NCI-H1105 treated with DMSO at 0.1 percent for 48 hours (cell line): ENCODE data around the gene CDH4.

ENCODE experiments used
- DNase-seq: peaks from one replicate; lab custom pipeline; 2025; lab: John Stamatoyannopoulos, UW

The CDH4 gene

GRCh38 chr20:61865353-61865752, 613.3 kb downstream of the CDH4 start:
- DNase-seq, result no peak

DNA sequence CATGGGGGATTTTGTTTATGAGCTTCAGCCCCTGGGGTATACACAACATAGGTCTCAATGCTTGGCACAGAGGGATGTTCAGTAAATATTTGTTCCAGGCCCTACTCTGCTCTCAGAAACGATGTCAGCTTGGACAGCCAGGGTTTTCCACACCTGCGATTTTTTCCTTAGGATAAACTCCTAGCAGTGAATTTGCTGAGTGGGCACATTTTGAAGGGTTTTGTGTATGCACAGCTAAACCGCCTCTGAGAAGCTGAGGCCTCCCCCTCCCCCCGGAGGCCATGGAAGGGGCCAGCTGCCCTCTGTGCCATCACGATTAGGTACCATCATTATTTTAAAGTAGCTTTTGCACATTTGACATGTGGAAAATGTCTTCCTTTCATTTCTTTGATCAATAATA, 614.1 kb downstream of the CDH4 start:
- DNase-seq, result no peak

DNA sequence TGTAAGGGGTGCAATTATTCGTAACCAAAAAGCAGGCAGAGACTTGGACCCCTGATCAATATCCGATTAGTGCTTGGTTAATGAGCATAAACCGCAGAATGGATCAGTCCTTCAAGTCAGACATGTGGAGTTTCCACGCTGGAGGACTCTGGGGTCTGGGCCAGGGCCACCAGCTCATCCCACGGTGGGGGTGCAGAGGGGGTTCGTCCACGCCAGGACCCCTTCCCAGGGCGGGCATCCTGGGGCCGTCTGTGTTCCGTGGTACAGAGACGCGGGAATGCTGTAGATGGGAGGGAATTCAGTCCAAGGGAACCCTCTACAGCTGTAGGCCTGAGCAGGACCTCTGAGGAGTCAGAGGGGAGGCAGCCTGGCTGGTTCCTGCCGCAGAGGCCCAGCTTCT, 615.9 kb downstream of the CDH4 start:
- no peak for DNase-seq

DNA sequence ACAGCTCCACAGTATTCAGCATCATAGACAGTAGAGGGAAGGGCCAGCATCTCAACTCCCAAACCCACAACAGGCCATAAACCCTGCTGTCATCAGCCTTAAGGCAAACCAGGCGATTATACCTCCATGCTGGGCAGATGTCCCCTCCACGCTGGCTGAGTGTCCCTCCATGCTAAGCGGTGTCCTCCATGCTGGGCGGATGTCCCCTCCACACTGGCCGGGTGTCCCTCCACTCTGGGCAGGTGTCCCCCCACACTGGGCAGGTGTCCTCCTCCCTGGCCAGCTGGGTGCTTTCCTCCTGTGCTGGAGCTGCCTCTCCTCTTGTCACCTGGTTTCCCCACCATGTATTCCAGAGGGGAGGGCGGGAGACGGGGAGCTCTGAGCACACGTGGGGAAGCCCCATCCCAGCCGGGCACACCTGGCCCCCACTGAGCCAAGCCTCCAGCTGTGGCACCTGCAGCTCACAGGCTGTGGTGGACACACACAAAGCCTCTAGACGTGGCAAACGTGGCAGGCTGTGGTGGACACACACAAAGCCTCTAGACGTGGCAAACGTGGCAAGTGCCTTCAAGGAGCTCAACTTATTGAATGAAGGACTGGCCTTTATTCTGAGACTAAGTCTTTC, 616.5 kb downstream of the CDH4 start:
- DNase-seq, result no peak

DNA sequence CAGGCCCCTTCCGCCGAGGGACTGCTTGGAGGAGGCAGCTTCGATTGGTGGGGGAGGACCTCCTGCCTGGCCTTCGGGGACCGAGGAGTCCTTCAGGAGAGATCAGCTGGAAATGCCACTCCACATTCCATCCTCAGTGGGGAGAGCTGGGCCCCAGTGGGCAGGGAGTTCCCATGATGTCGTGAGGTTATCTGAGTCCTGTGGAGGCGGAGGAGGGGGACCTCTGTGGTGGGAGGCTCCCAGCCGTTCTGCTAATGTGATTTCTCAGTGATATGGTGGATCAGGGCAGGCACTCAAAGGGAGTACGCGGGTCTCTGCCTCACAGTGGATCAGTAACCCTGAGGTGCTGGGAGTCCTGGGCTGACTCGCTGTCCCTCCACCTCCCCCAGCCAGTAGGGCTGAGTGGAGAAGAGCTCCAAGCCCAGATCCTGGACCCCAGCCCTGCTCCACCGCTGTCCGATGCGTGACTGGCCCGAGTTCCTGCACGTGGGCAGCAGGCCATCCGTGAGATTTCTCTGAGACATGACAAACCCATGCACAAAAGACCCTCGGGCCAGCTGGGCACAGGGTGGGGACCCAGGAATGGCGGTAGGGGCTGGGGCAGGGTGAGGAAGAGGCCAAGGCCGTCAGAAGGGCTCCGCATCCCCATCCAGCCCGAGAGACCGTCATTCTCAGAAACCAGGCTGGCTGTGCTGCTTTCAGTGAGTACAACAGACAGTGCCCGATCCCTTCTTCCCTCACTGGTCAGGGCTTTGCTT, 617.9 kb downstream of the CDH4 start:
- DNase-seq, result no peak

DNA sequence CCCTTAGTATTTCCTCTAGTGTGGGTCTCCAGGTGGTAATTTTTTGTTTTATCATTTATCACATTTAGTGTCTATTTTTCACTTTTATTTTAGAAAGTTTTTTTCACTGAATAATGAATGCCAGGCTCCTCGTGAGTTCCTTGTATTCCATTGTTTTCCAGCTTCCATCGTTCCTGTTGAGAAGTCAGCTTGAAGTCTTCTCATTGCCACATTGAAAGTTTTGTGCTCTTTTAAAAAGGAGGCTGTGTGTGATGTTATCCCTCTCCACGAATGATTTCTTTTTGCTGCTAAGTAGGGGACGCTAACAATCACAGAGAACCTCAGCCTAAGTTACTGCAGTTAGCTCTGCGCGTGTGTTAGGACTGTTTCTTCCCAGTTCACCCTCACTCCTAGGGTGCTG, 619.1 kb downstream of the CDH4 start:
- no peak for DNase-seq

DNA sequence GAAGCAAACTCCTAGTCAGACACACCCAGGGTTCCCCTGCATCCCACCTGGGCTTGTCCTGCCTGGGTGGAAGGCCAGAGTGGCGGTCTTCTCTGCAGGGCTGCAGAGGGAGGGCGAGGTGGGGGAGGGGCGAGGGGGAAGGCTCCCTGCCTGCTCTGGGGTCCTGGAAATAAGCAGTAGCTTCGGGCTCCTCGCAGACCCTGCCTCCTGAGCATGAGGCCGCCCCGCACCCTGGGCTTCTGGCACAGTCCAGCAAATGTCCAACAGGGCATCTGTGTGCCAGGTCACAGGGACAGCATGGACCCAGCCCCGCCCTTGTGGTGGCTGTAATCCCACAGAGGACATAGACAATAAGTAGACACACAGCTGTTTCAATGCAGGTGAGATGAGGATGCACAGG, 619.9 kb downstream of the CDH4 start:
- no peak for DNase-seq

GRCh38 chr20:61872371-61872900, 620.4 kb downstream of the CDH4 start:
- no peak for DNase-seq

GRCh38 chr20:61873651-61874420, 621.8 kb downstream of the CDH4 start:
- DNase-seq, result no peak

DNA sequence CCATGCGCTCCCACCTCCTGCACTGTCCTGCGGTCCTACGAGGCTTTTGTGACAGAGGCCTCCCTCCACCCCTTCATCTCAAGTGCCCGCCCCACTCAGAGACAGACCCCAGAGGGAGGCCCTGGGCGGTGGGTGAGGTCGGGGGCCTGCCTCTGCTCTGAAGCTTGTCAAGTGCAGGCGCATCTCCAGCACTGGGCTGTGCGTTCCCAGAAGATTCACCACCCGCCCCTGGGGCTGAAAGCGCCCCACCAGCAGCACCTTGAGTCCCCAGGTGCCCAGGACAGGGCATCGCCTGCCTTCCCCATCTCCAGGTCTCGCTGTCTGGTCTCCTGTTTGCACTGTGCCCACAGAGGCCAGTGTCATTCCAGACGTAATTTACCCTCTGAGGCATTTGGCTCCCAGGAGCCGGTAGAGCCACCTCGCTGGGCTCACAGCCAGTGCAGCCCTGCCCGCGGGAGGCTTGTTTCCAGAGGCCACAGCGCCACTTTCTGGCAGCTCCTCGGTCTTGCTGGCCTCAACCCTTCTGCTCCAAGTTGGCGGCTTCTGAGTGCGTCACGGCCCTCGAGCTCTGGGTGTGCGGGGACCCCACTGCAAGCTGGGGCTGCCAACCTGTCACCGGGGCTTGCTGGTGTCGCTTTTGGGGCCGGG, 622.5 kb downstream of the CDH4 start:
- DNase-seq, result peak; percentile 61

- DNase-seq, result no peak
Observed at GRCh38 chr20:61875221-61875885, 623.3 kb downstream of the CDH4 start.

DNA sequence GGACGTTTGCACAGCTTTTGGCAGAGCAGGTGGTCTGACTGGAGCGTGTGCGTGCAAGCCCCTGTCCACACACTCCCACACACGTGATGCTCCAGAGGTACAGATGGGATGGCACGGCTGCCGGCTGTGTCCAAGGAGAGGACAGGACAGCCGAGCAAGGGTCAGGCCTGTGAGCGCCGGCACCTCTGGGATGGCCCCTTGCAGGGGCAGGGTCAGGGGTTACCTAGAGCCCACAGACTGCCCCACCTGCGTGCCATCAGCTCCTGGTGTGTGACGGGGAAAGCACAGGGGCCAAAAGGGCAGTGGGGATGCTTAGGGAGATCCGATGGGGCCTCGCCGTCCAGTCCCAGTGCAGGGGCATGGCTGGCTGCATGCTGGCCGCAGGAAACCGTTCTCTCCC, 623.9 kb downstream of the CDH4 start:
- no peak for DNase-seq

DNA sequence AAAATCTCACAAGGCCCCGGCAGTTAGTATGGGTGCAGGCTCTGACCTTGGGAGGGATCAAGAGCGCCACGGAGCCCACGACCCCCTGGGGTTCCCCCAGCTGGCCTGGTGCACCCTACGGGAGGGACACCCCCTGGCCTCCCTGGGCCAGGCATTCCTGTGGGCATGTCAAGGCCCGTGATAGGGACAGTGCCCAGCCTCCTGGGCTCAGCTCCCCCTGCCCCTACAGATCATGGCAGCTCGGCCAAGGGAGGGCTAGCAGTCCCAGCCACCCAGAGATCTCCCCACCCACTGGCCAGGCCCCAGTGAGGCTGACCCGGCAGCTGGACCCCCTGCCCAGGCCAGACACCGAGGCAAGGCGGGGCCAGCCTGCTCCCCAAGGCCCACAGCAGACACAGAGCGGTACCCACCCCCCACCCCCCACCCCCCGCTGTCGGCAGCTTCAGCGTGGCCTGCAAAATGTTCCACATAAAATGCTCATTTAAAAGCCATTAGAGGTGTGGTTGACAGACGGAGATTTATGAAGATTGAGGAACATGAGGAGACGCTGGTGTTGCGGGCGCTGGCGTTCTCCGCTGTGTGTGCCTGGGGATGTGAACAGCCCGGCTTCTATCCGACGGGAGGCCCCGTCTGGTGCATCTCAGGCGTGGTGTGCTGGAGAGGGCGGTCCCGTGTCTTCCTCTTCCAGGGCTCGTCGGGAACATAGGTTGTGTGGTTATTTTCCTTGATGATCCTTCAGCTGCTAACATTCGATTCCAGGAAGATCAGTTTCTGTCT, 625.1 kb downstream of the CDH4 start:
- no peak for DNase-seq

- DNase-seq, result no peak
Observed at GRCh38 chr20:61877776-61878477, 625.9 kb downstream of the CDH4 start.

DNA sequence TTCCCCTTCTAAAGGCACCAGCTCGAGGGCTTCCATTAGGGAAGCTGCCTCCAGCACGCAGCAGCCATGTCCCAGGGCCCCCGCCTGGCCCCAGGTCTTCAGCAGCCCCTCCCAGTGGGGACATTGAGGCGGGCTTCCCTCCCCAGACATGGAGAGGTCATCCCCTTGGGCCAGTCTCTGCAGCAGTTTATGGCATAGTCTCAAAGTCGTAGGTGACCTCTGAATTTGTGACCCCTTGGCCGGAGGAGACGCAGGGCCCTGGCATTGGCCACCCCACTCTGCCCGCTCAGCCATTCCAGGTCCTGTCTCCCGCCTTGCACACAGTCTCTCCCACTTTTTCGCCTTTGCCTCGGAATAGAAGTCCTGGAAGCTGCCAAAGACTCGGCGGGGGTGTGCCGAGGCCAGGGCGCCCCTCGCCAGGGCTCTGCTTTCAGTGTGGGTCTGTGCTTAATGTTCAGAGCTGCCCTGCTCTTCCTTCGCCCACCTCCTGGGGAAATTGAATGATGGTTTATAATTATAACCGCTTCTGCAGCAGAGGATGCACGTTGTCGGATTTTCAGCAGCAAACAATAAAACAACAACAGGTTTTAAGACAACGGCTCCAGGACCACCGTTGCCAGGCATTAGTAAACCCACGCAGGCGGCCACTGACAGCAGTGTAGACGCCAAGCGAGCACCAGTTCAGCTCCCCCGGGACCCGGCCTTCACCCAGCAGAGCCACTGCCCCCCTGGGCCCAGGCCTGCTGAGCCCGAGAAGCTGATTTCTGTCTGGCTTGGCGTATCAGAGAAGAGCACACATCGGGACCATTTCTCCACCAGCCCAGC, 626.6 kb downstream of the CDH4 start:
- no peak for DNase-seq

GRCh38 chr20:61879303-61879620, 627.2 kb downstream of the CDH4 start:
- DNase-seq, result no peak

DNA sequence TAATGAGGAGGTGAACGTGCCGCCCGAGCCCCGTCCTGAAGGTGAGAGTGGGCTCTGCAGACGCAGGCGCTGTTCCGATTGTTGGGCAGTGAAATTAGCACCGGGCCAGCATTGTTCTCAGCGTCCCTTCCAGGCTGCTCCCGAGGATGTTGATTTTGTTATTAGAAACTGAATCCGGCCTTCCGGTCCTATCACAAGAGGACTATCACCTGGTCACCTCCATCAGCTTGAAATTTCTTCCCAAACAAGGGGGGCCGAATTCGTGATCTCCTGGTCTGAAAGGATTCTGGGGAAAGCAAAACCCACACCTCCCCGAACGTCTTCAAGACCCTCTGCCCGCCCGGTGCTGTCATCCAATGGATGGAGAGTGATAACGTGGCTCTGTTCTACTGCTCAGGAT, 627.6 kb downstream of the CDH4 start:
- no peak for DNase-seq

- no peak for DNase-seq
Observed at GRCh38 chr20:61880706-61881105, 628.6 kb downstream of the CDH4 start.

DNA sequence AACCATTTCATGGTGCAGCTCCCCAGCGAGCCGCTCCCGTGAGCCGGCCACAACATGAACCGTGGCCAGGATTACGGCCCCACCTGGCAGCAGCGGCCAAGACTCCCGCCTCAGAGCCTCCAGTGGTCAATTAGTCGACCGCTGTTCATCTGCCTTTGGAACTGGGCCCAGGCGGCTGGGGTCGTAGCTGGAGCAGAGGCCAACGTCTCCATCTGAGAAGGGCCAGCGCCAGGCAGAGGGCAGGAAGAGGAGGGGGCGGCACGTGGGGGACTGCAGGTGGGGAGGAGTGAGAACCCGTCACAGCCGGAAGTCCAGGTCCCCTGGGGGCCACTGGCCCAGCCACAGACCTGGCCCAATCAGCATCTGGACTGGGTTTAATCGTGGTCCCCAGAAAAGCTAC, 629.4 kb downstream of the CDH4 start:
- DNase-seq, result no peak

- no peak for DNase-seq
Observed at GRCh38 chr20:61881861-61882260, 629.8 kb downstream of the CDH4 start.
